K562 (cell line): Measurements from ENCODE around the gene RAP1GAP2. TPM values are rescaled to one million over a fixed set of nuclear protein-coding genes. Genes with fewer than 3 reads are reported as not detected.
"Not testable (repeated sequence)": the region's sequence is repeated elsewhere in the genome, so short reads cannot be mapped to it uniquely, and the experiment has no call there.

Experiments used
- ATAC-seq: fragments of 200-7000 bp; cut with Tn5 transposase; 3 replicates; pipeline ENCODE4 v1.9.1; 2020; ENCODE audit warnings: moderate library complexity
- BruUV-seq: library from RNA; stranded (reverse); fragments of 400-500 nt; replicated peaks from 2 replicates; lab custom pipeline; 2021; lab: Mats Ljungman, UMichigan
- CTCF ChIA-PET: fragments of 300-600 bp; formaldehyde crosslinking; extraction: SDS; loops from one replicate; lab custom pipeline; 2021; ENCODE audit warnings: low intra/inter-chr PET ratio; lab: Yijun Ruan, JAX
- POLR2A ChIA-PET: fragments of 300-600, 350-650 bp; sonication (Branson Sonifier 250); formaldehyde crosslinking; extraction: SDS; loops from one replicate; lab custom pipeline; 2021; ENCODE audit warnings: antibody characterized with exemption, inconsistent platforms; lab: Yijun Ruan, JAX
- DNase-seq, 4 experiments: peaks; one replicate each; pipeline versions ENCODE4 v3.0.0 to v3.0.0-alpha.2; 2011 to 2018; ENCODE audit warnings: low spot score in 3 of 4, mixed read lengths in 3 of 4; ENCODE audit errors: extremely low read depth in 1 of 4
- FAIRE-seq: peaks from 2 replicates; lab custom pipeline; 2011; peaks lifted over from hg19 to GRCh38; lab: Jason Lieb, UNC
- H2AFZ ChIP-seq: 2 replicates; pipeline ENCODE4 v1.6.0; 2011; ENCODE audit warnings: low read depth, low read length, control low read depth, inconsistent platforms
- H3K27ac ChIP-seq: fragments of 200-600 bp; 3 replicates; pipeline ENCODE4 v1.8.0; 2011; ENCODE audit warnings: low read depth, mild to moderate bottlenecking, control low read depth, inconsistent platforms, low read length, moderate library complexity, mixed read lengths; ENCODE audit errors: extremely low read depth
- H3K27me3 ChIP-seq, 2 experiments: fragments of 300-600 bp in 1 of 2; 2 replicates in 1 of 2; 3 replicates in 1 of 2; pipeline versions ENCODE4 v1.6.0 to v1.8.0; 2011; ENCODE audit warnings: inconsistent platforms in 2 of 2, low read length in 2 of 2, mild to moderate bottlenecking in 1 of 2, mixed read lengths in 1 of 2, moderate library complexity in 1 of 2; ENCODE audit not compliant: control insufficient read depth in 2 of 2, insufficient read depth in 2 of 2
- H3K36me3 ChIP-seq: fragments of 300-600 bp; 3 replicates; pipeline ENCODE4 v1.8.0; 2011; ENCODE audit warnings: mild to moderate bottlenecking, low read length, inconsistent platforms; ENCODE audit not compliant: control insufficient read depth, insufficient read depth
- H3K4me1 ChIP-seq, 2 experiments: fragments of 200-600 bp in 1 of 2; replicated peaks in 1 of 2; 2 replicates in 1 of 2; 3 replicates in 1 of 2; pipeline versions ENCODE4 v1.5.1 to v1.8.0; 2011; ENCODE audit warnings: inconsistent platforms in 2 of 2, low read length in 2 of 2, mild to moderate bottlenecking in 1 of 2, mixed read lengths in 1 of 2, moderate library complexity in 1 of 2; ENCODE audit not compliant: control insufficient read depth in 2 of 2, insufficient read depth in 2 of 2
- H3K4me2 ChIP-seq: 2 replicates; pipeline ENCODE4 v1.6.1; 2011; ENCODE audit warnings: low read length, control low read depth, inconsistent platforms, mixed read lengths; ENCODE audit not compliant: insufficient read depth
- H3K4me3 ChIP-seq: fragments of 200-600 bp; sonication (generic), shearing (Covaris generic); 2 replicates; pipeline ENCODE4 v1.5.1; 2016; ENCODE audit warnings: control low read depth, inconsistent platforms
- H3K79me2 ChIP-seq: fragments of 200-600 bp; 3 replicates; pipeline ENCODE4 v1.8.0; 2011; ENCODE audit warnings: low read length, inconsistent platforms; ENCODE audit not compliant: control insufficient read depth, insufficient read depth
- H3K9ac ChIP-seq, 2 experiments: 2 replicates each; pipeline versions ENCODE4 v1.6.0 to v1.6.1; 2011; ENCODE audit warnings: low read depth in 2 of 2, low read length in 2 of 2, control low read depth in 1 of 2, inconsistent platforms in 1 of 2, mild to moderate bottlenecking in 1 of 2, mixed read lengths in 1 of 2; ENCODE audit not compliant: insufficient read depth in 1 of 2
- H3K9me1 ChIP-seq: one replicate; pipeline ENCODE4 v1.6.0; 2011; ENCODE audit warnings: inconsistent platforms, mild to moderate bottlenecking, low read length, moderate library complexity; ENCODE audit not compliant: control insufficient read depth, insufficient read depth
- H3K9me3 ChIP-seq: replicated peaks from 2 replicates; pipeline ENCODE4 v1.5.1; 2011; ENCODE audit warnings: low read depth, low read length, inconsistent platforms; ENCODE audit not compliant: control insufficient read depth, insufficient read depth
- H4K20me1 ChIP-seq: replicated peaks from 2 replicates; pipeline ENCODE4 v1.6.1; 2011; ENCODE audit warnings: low read length, inconsistent platforms, mixed read lengths; ENCODE audit not compliant: control insufficient read depth, insufficient read depth
- ATF7 ChIP-seq: fragments of 450-650 bp; IDR thresholded peaks from 2 replicates; pipeline ENCODE4 v1.7.1; 2014; ENCODE audit warnings: mild to moderate bottlenecking, moderate library complexity
- GATAD2B ChIP-seq: fragments of 450-650 bp; IDR thresholded peaks from 2 replicates; pipeline ENCODE4 v1.6.1; 2017; ENCODE audit warnings: mild to moderate bottlenecking, borderline replicate concordance
- RFX1 ChIP-seq: fragments of 450-650 bp; IDR thresholded peaks from 2 replicates; pipeline ENCODE4 v1.6.1; 2016; ENCODE audit warnings: mild to moderate bottlenecking, moderate library complexity
- TCFL5 ChIP-seq: fragments of 250-450 bp; sonication (Bioruptor Pico); conservative IDR thresholded peaks from 2 replicates; pipeline ENCODE4 v1.6.1; 2021; ENCODE audit warnings: mild to moderate bottlenecking, moderate library complexity, matching md5 sums
- U2AF2 ChIP-seq: fragments of 200-400 bp; formaldehyde crosslinking; optimal IDR thresholded peaks from 2 replicates; pipeline ENCODE3; 2017; ENCODE audit warnings: low read depth, mild to moderate bottlenecking, low read length
- ZBTB40 ChIP-seq, 2 experiments: fragments of 450-650 bp in 1 of 2; sonication (generic) in 1 of 2; formaldehyde crosslinking in 1 of 2; IDR thresholded peaks; 2 replicates each; pipeline versions ENCODE4 v1.7.1 to v1.9.0; 2016 to 2022; ENCODE audit warnings: inconsistent platforms in 1 of 2, mild to moderate bottlenecking in 1 of 2, missing genetic modification reagents in 1 of 2
- WGBS: fragments of 100-300 bp; shearing (Covaris generic); methylation state at CpG from one replicate; pipeline ENCODE4 v1.1.6; 2016; ENCODE audit warnings: low coverage, mixed read lengths; ENCODE audit not compliant: insufficient coverage; ENCODE audit errors: missing lambda C conversion rate; 5-methylcytosine and 5-hydroxymethylcytosine counted together
- in situ Hi-C: fragments of 300-500 bp; cut with MboI; formaldehyde crosslinking; loops from 4 replicates; pipeline ENCODE4 v1.15.0; 2018; ENCODE audit warnings: inconsistent platforms, mixed read lengths
- intact Hi-C: fragments of 100-400 bp; cut with micrococcal nuclease; formaldehyde crosslinking; loops from 2 replicates; pipeline ENCODE4 v1.14.2; 2022
- polyA plus RNA-seq, 8 experiments: library from polyadenylated mRNA; depleted of rRNA in 4 of 8; stranded (reverse) in 5 of 8; unstranded in 3 of 8; fragments of >200 nt; fragmentation: Nextera tagmentation in 2 of 8; fragmentation: Illumina TruSeq in 1 of 8; extraction: Ambion mirVana in 2 of 8; extraction: Trizol in 1 of 8; gene quantifications; 2 replicates each; pipeline versions ENCODE4 v1.2.1 to v1.2.3, GENCODE V29; 2011 to 2014; ENCODE audit warnings: inconsistent platforms in 1 of 8, missing spikeins in 1 of 8
- total RNA-seq, 7 experiments: library from RNA; depleted of rRNA in 6 of 7; stranded (reverse); fragments of >200 nt in 6 of 7; fragmentation: Illumina TruSeq in 2 of 7; extraction: Trizol in 2 of 7; gene quantifications; 2 replicates each; pipeline versions ENCODE4 v1.2.1 to v1.2.3, GENCODE V29; 2011 to 2021; ENCODE audit warnings: low replicate concordance in 1 of 7

RAP1GAP2 gene
- total and polyA plus RNA-seq, 9 of the 15 experiments (the other 6 are each of a cell fraction or from before 2014, with no cell fraction given) = 0.01 to 1.3 (median 0.42) TPM; not detected in 1

- no peaks in the 10 kb centered on the region for H3K9me1 ChIP-seq
- in situ Hi-C loops (no loop called here), intact Hi-C loops (no loop called here)
- H2AFZ ChIP-seq = no peak overlapping the region
- 0% methylated on average over 5 of the region's 5 CpGs for WGBS
- no peak overlapping the region for H3K4me3 ChIP-seq
- H4K20me1 ChIP-seq = no peaks in the 10 kb centered on the region; the same call in 1 of the 2 replicates
- ChIA-PET POLR2A (interaction anchor here (0.7 kb wide), 1 partner anchor 9 kb away, joined by 3 read pairs; no protein-coding TSS in a partner anchor), CTCF (no interaction called here)
- H3K27ac ChIP-seq = no peak overlapping the region
- H3K9ac ChIP-seq = no peak overlapping the region
- H3K4me2 ChIP-seq = no peak overlapping the region
- ATAC-seq = no peak
- no peaks in the 10 kb centered on the region; a peak in 2 of 5 replicates for H3K27me3 ChIP-seq
- no peaks in the 10 kb centered on the region for H3K79me2 ChIP-seq
- H3K4me1 ChIP-seq = no peaks in the 10 kb centered on the region
- no peak for DNase-seq
- no peaks in the 10 kb centered on the region for H3K9me3 ChIP-seq
- TF ChIP-seq U2AF2 = no peak
- no peak for TF ChIP-seq GATAD2B
- peak; percentile 81 for TF ChIP-seq ZBTB40 (IDR thresholded peaks at IDR 0.05)
- TF ChIP-seq ZBTB40 (CRISPR knock-in tag; IDR thresholded peaks at IDR 0.05) = peak; percentile 49; the same call in 1 of the 2 replicates
- TF ChIP-seq ATF7 = no peak
- no peak for TF ChIP-seq TCFL5 (CRISPR knock-in tag)
- TF ChIP-seq RFX1 = no peak
- no TSS peak for BruUV-seq
- no peaks in the 10 kb centered on the region for H3K36me3 ChIP-seq
- FAIRE-seq = no peak
These were observed 190.7 kb downstream of the RAP1GAP2 start for GRCh38 chr17:2986925-2987324.

GRCh38 chr17:2989396-2989795, 193.2 kb downstream of the RAP1GAP2 start:
- H3K4me1 ChIP-seq, H3K4me2 ChIP-seq, POLR2A ChIA-PET, H3K4me3 ChIP-seq, DNase-seq, intact Hi-C loops, ATAC-seq, H4K20me1 ChIP-seq, in situ Hi-C loops, H3K79me2 ChIP-seq, H3K27ac ChIP-seq, BruUV-seq, H3K9me3 ChIP-seq, H3K36me3 ChIP-seq, H2AFZ ChIP-seq, FAIRE-seq, H3K9ac ChIP-seq, H3K9me1 ChIP-seq, H3K27me3 ChIP-seq: not testable (repeated sequence)
- CTCF ChIA-PET = interaction anchor here (0.6 kb wide), 1 partner anchor 49 kb away, joined by 3 read pairs; no protein-coding TSS in a partner anchor
- 14% methylated on average over 11 of the region's 11 CpGs for WGBS
